HuH-7.5 (cell line): ENCODE results near the gene ARNT2.
"Not testable (repeated sequence)": the region's sequence is repeated elsewhere in the genome, so short reads cannot be mapped to it uniquely, and the experiment has no call there.

ENCODE experiments used
- DNase-seq: peaks from one replicate; pipeline ENCODE4 v3.0.0; 2011; ENCODE audit warnings: low spot score

Gene ARNT2

GRCh38 chr15:80491163-80491847 lies 87.1 kb downstream of the ARNT2 start:
- no peak for DNase-seq

- no peak for DNase-seq
Observed at GRCh38 chr15:80492409-80492808, 88.2 kb downstream of the ARNT2 start.

GRCh38 chr15:80492874-80493273 lies 88.7 kb downstream of the ARNT2 start:
- no peak for DNase-seq

GRCh38 chr15:80494351-80494751 lies 90.2 kb downstream of the ARNT2 start:
- DNase-seq: no peak

- no peak for DNase-seq
Observed at GRCh38 chr15:80494756-80495155, 90.6 kb downstream of the ARNT2 start.

- no peak for DNase-seq
Observed at GRCh38 chr15:80495401-80495942, 91.3 kb downstream of the ARNT2 start.

GRCh38 chr15:80496096-80496495 lies 91.9 kb downstream of the ARNT2 start:
- DNase-seq: no peak

GRCh38 chr15:80497221-80497620 lies 93.0 kb downstream of the ARNT2 start:
- DNase-seq: no peak

- DNase-seq: no peak
Observed at GRCh38 chr15:80498652-80499051, 94.5 kb downstream of the ARNT2 start.

- DNase-seq: no peak
Observed at GRCh38 chr15:80500021-80500420, 95.8 kb downstream of the ARNT2 start.

- no peak for DNase-seq
Observed at GRCh38 chr15:80501476-80501875, 97.3 kb downstream of the ARNT2 start.

GRCh38 chr15:80502782-80503181 lies 98.6 kb downstream of the ARNT2 start:
- no peak for DNase-seq

- DNase-seq: no peak
Observed at GRCh38 chr15:80503319-80503952, 99.3 kb downstream of the ARNT2 start.

- DNase-seq: no peak
Observed at GRCh38 chr15:80504931-80505330, 100.7 kb downstream of the ARNT2 start.

- no peak for DNase-seq
Observed at GRCh38 chr15:80506286-80506893, 102.2 kb downstream of the ARNT2 start.

GRCh38 chr15:80507131-80507530 lies 102.9 kb downstream of the ARNT2 start:
- no peak for DNase-seq

GRCh38 chr15:80507638-80508316 lies 103.6 kb downstream of the ARNT2 start:
- DNase-seq: no peak

GRCh38 chr15:80508783-80509182 lies 104.6 kb downstream of the ARNT2 start:
- no peak for DNase-seq

GRCh38 chr15:80509800-80510199 lies 105.6 kb downstream of the ARNT2 start:
- DNase-seq: no peak

GRCh38 chr15:80510985-80511384 lies 106.8 kb downstream of the ARNT2 start:
- DNase-seq: not testable (repeated sequence)

GRCh38 chr15:80512726-80513660 lies 108.8 kb downstream of the ARNT2 start:
- no peak for DNase-seq
